Posterior cingulate gyrus (tissue), 11 donors: ENCODE results near the gene ARHGEF11.

Experiments
- DNase-seq, 10 donors: peaks; one replicate each; pipeline versions ENCODE4 v3.0.0 to v3.0.0-alpha.2; 2020 to 2021; ENCODE audit warnings: mixed read lengths in 3 of 10
- intact Hi-C: fragments of 100-400 bp; cut with DNase I; formaldehyde crosslinking; loops from one replicate; pipeline ENCODE4 v1.15.1; 2023

Gene ARHGEF11, protein sequence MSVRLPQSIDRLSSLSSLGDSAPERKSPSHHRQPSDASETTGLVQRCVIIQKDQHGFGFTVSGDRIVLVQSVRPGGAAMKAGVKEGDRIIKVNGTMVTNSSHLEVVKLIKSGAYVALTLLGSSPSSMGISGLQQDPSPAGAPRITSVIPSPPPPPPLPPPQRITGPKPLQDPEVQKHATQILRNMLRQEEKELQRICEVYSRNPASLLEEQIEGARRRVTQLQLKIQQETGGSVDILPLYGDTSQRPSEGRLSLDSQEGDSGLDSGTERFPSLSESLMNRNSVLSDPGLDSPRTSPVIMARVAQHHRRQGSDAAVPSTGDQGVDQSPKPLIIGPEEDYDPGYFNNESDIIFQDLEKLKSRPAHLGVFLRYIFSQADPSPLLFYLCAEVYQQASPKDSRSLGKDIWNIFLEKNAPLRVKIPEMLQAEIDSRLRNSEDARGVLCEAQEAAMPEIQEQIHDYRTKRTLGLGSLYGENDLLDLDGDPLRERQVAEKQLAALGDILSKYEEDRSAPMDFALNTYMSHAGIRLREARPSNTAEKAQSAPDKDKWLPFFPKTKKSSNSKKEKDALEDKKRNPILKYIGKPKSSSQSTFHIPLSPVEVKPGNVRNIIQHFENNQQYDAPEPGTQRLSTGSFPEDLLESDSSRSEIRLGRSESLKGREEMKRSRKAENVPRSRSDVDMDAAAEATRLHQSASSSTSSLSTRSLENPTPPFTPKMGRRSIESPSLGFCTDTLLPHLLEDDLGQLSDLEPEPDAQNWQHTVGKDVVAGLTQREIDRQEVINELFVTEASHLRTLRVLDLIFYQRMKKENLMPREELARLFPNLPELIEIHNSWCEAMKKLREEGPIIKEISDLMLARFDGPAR (N-terminal part only)

GRCh38 chr1:157045250-157046218 is at the start of gene ARHGEF11:
ARHGEF11 (minus strand) TSS chr1:157045742; CDS start chr1:157044330, 1,412 bp downstream.
- DNase-seq, result peak; percentile 78 to 99 (median 90)
- intact Hi-C loops, result loop anchor here (10.0 kb wide), 1 partner anchor 291 kb away; the partner anchor contains the start of gene HDGF

- peak in 2 of 10 donors; percentile 23 to 56 for DNase-seq
- intact Hi-C loops, result no loop called here
Measured at GRCh38 chr1:157095091-157095490, 49.5 kb upstream of the ARHGEF11 start.

GRCh38 chr1:157092831-157093230 is 47.3 kb upstream of the ARHGEF11 start:
- peak in 4 of 10 donors; percentile 20 to 78 (median 34) for DNase-seq
- intact Hi-C loops, result no loop called here

DNA sequence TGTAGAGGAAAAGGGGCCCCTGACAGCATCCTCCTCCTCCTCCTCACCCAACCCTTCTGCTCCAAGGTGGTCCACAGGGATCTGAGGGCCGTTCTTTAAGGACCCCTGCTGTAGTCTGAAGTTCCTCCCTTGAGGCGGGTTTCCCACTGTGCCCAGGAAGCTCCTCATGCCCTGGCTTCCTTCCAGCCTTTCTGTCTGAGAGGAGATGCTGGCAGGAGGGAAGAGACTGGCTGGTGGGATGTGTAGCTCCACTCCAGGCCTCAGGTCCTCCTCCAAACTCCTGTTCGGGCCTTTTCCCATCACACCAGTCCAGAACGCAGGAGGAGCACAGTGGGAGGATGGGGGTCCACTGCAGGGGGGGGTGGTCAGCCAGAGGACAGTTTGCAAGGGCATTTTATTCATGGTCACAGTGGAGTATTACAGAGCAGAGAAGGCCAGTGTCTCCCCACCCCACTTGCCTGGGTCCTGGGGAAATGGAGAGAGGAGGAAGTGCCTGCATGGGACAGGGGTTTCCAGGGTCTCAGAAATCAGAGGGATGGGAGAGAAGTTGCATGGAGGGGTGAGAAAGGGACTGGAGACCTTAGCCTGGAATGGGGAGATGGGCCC is 46.2 kb upstream of the ARHGEF11 start:
- intact Hi-C loops, result no loop called here
- peak in 1 of 10 donors; percentile 27 for DNase-seq

DNA sequence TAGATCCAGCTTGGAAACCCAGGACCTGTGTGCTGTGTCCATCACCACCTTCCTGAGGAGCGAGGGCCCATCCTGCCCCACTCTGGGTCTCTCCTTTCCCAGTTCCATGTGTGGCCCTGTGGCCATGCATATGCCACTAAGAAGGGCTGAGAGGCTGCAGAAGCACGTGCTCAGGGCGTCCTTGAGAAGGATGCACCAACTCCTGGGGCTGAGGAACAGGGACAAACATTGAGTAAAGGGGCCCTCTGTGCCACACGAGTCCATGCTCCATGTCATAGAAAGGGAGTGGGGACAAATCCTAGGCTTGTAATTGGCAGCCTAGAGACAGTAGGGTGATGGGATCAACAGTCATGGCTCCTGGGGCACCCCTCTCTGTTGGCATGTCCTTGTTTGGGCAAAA is 45.6 kb upstream of the ARHGEF11 start:
- intact Hi-C loops, result no loop called here
- peak in 1 of 10 donors; percentile 15 for DNase-seq

- intact Hi-C loops, result loop anchor here (1.0 kb wide), 1 partner anchor 66 kb away; no protein-coding TSS in a partner anchor
- no peak for DNase-seq
Measured at GRCh38 chr1:157090771-157091170, 45.2 kb upstream of the ARHGEF11 start.

DNA sequence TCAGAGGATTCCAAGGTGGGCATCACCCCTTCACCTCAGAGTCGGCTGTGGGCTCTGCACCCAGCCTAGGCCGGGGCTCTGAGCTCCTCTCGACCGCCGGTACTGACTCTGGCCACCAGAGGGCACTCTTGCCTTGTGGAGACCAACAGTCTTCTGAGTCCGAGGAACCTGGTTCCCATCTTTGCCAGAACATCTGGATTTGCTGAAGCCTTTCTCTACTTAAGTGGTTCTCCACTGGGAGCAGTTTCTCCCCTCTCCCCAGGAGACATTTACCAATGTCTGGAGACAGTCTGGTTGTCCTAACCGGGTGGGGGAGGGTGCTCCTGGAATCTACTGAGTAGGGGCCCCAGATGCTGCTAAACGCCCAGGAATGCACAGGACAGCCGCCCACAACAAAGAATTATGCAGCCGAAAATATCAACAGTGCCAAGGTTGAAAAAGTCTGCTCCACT is 44.7 kb upstream of the ARHGEF11 start:
- intact Hi-C loops, result loop anchor here (1.0 kb wide), 1 partner anchor 66 kb away; no protein-coding TSS in a partner anchor
- DNase-seq, result peak; percentile 76 to 97 (median 90)

DNA sequence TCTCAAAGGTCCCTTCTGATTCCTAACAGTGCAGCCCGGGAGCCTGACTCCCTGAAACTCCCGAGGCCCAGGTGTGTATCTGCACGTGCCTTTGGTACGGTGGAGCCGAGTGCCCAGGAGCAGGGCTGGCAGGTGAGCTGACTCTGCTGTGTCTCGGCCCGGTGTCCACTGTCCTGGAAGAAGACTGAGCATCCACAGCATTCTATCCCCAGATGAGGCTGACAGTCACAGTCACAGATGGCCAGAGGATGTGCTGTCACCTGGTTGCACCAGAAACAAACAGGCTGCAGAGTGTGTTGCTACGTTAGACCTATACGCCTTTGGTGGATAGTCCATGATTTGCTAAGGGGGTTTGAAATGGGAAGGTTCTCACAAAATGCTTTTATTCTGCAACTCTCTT is 44.2 kb upstream of the ARHGEF11 start:
- DNase-seq, result peak in 2 of 10 donors; percentile 77 to 82
- intact Hi-C loops, result loop anchor here (1.0 to 10.0 kb wide), 2 partner anchors 67 to 395 kb away; no protein-coding TSS in a partner anchor

- intact Hi-C loops, result loop anchor here (10.0 kb wide), 1 partner anchor 396 kb away; no protein-coding TSS in a partner anchor
- DNase-seq, result peak in 1 of 10 donors; percentile 20
Measured at GRCh38 chr1:157088607-157089006, 43.1 kb upstream of the ARHGEF11 start.

GRCh38 chr1:157087030-157087429 is 41.5 kb upstream of the ARHGEF11 start:
- intact Hi-C loops, result loop anchor here (10.0 kb wide), 1 partner anchor 398 kb away; no protein-coding TSS in a partner anchor
- DNase-seq, result peak in 1 of 10 donors; percentile 22

- peak in 1 of 10 donors; percentile 8 for DNase-seq
- intact Hi-C loops, result loop anchor here (10.0 kb wide), 1 partner anchor 399 kb away; no protein-coding TSS in a partner anchor
Measured at GRCh38 chr1:157086299-157086698, 40.8 kb upstream of the ARHGEF11 start.

DNA sequence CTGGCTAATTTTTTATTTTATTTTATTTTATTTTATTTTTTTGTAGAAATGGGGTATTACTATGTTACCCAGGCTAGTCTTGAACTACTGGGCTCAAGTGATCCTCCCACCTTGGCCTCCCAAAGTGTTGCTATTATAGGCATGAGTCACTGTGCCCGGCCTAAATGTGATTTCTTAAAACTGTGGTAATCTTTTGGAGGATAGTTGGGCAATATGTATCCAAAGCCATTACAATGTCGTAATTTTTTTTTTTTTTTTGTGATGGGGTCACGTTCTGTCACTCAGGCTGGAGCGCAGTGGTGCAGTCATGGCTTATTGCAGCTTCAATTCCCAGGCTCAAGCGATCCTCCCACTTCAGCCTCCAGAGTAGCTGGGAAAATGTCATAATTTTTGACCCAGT is 39.9 kb upstream of the ARHGEF11 start:
- DNase-seq, result peak in 1 of 10 donors; percentile 8
- intact Hi-C loops, result loop anchor here (10.0 kb wide), 1 partner anchor 399 kb away; no protein-coding TSS in a partner anchor

GRCh38 chr1:157084720-157085119 is 39.2 kb upstream of the ARHGEF11 start:
- peak in 1 of 10 donors; percentile 7 for DNase-seq
- intact Hi-C loops, result loop anchor here (10.0 kb wide), 1 partner anchor 400 kb away; no protein-coding TSS in a partner anchor

- intact Hi-C loops, result loop anchor here (10.0 kb wide), 1 partner anchor 403 kb away; no protein-coding TSS in a partner anchor
- DNase-seq, result no peak
Measured at GRCh38 chr1:157081707-157082106, 36.2 kb upstream of the ARHGEF11 start.

GRCh38 chr1:157080714-157081113 is 35.2 kb upstream of the ARHGEF11 start:
- DNase-seq, result no peak
- intact Hi-C loops, result loop anchor here (10.0 kb wide), 1 partner anchor 404 kb away; no protein-coding TSS in a partner anchor

DNA sequence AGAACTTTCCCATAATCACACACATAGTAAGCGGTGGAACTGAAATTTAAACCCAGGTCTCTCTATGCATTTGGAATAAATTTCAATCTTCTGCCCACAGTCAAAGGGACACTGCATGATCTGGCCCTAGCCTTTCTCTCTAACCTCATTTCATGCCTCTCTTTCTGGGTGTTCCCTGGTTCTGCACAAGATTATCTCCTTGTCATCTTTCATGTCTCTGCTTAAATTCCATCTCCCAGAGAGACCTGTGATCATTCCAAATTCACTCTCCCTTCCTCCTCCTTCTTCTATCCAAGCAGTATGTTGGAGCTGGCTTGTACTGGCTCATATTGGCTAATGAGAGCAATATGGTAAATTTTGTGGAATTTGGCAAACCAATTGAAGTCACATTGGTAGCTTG is 31.9 kb upstream of the ARHGEF11 start:
- no peak for DNase-seq
- intact Hi-C loops, result no loop called here

DNA sequence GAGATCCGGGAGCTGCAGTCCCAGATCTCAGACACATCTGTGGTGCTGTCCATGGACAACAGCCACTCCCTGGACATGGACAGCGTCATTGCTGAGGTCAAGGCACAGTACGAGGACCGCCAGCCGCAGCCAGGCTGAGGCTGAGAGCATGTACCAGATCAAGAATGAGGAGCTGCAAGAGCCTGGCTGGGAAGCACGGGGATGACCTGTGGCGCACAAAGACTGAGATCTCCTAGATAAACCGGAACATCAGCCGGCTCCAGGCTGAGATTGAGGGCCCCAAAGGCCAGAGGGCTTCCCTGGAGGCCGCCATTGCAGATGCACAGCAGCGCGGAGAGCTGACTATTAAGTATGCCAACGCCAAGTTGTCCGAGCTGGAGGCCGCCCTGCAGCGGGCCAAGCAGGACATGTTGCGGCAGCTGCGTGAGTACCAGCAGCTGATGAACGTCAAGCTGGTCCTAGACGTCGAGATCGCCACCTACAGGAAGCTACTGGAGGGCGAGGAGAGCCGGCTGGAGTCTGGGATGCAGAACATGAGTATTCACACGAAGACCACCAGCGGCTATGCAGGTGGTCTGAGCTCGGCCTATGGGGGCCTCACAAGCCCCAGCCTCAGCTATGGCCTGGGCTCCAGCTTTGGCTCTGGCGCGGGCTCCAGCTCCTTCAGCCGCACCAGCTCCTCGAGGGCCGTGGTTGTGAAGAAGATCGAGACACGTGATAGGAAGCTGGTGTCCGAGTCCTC is 28.6 kb upstream of the ARHGEF11 start:
- intact Hi-C loops, result no loop called here
- DNase-seq, result peak; percentile 22 to 93 (median 61)

DNA sequence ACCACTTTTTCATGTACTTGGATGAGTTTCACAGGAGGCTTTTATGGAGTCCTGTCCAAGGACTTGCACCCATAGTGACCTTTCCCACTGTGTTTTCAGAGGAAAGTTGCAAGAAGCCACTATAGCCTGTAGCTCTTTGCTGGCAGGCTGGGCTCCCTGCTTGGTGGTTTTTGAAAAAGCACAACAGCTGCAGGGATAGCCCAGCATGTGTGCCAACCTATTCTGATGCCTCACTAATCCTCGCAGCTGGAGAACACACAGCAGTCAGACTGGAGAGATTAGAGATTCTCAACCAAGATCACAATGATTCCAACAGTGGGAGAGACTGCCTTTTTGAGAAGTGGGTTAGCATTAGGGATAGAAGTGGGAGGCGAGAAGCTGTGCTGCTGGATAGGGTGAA is 24.1 kb upstream of the ARHGEF11 start:
- intact Hi-C loops, result no loop called here
- DNase-seq, result no peak
